Parathyroid adenoma (tissue), 2 donors: ENCODE results near the gene SLC51B.

Source experiments
- H2AFZ ChIP-seq: fragments of 300-600 bp; sonication (generic); one replicate; pipeline ENCODE4 v1.7.0; 2017; ENCODE audit warnings: antibody characterized with exemption, mild to moderate bottlenecking
- H3K27ac ChIP-seq: fragments of 300-600 bp; sonication (generic); one replicate; pipeline ENCODE4 v1.7.0; 2017
- H3K27me3 ChIP-seq: fragments of 300-600 bp; sonication (generic); one replicate; pipeline ENCODE4 v1.7.0; 2017; ENCODE audit warnings: low read length; ENCODE audit not compliant: control insufficient read depth, insufficient read depth
- H3K36me3 ChIP-seq: fragments of 300-600 bp; sonication (generic); one replicate; pipeline ENCODE4 v1.7.0; 2017; ENCODE audit warnings: low read length; ENCODE audit not compliant: control insufficient read depth, insufficient read depth
- H3K4me1 ChIP-seq: fragments of 300-600 bp; sonication (generic); one replicate; pipeline ENCODE4 v1.7.0; 2017; ENCODE audit warnings: control low read depth
- H3K4me2 ChIP-seq: fragments of 300-600 bp; sonication (generic); one replicate; pipeline ENCODE4 v1.7.0; 2017; ENCODE audit warnings: low read length
- H3K4me3 ChIP-seq: fragments of 300-600 bp; sonication (generic); one replicate; pipeline ENCODE4 v1.7.0; 2017; ENCODE audit warnings: low read depth, low read length
- H3K79me2 ChIP-seq: fragments of 300-600 bp; sonication (generic); one replicate; pipeline ENCODE4 v1.7.0; 2017; ENCODE audit warnings: control low read depth
- H3K9ac ChIP-seq: fragments of 300-600 bp; sonication (generic); one replicate; pipeline ENCODE4 v1.7.0; 2017; ENCODE audit warnings: mild to moderate bottlenecking
- H3K9me3 ChIP-seq: fragments of 300-600 bp; sonication (generic); one replicate; pipeline ENCODE4 v1.7.0; 2017; ENCODE audit warnings: low read length; ENCODE audit not compliant: control insufficient read depth
- TF ChIP-seq, protein P1 (sequence below): fragments of 300-600 bp; sonication (generic); IDR thresholded peaks from one replicate; pipeline ENCODE4 v1.7.0; 2017; ENCODE audit warnings: antibody characterized with exemption, mild to moderate bottlenecking
- donor health status: primary hyperparathyroidism.

SLC51B gene

DNA sequence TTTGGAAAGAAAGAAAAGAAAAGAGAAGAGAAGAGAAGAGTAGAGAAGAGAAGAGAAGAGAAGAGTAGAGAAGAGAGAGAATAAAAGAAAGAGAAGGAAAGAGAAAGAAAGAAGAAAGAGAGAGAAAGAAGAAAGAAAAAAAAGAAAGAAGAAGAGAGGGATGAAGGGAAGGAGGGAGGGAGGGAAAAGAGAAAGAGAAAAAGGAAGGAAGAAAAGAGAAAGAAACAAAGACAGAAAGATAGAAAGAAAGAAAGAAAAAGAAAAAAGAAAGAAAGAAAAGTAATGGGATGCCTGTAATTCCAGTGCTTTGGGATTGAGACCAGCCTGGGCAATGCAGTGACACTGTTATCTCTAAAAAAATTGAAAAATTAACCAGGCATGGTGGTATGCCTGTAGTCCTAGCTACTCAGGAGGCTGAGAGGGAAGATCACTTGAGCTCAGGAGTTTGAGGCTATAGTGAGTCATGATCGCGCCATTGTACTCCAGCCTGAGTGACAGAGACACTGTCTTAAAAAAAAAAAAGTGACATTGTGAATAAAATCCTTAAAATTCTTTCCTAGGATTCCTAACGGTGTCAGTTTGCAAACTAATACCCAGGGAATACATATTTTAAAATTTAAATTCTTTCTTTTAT, 20.9 kb downstream of the SLC51B start:
- Histone ChIP-seq H3K9me3 (no peaks in the 10 kb centered on the region), H3K27me3 (no peaks in the 10 kb centered on the region), H3K4me3 (peak overlapping the region; percentile 22), H3K4me1 (no peaks in the 10 kb centered on the region), H3K4me2 (no peak overlapping the region), H3K79me2 (no peaks in the 10 kb centered on the region), H2AFZ (no peak overlapping the region), H3K9ac (no peak overlapping the region), H3K36me3 (no peaks in the 10 kb centered on the region), H3K27ac (no peak overlapping the region)
- TF ChIP-seq, protein P1, sequence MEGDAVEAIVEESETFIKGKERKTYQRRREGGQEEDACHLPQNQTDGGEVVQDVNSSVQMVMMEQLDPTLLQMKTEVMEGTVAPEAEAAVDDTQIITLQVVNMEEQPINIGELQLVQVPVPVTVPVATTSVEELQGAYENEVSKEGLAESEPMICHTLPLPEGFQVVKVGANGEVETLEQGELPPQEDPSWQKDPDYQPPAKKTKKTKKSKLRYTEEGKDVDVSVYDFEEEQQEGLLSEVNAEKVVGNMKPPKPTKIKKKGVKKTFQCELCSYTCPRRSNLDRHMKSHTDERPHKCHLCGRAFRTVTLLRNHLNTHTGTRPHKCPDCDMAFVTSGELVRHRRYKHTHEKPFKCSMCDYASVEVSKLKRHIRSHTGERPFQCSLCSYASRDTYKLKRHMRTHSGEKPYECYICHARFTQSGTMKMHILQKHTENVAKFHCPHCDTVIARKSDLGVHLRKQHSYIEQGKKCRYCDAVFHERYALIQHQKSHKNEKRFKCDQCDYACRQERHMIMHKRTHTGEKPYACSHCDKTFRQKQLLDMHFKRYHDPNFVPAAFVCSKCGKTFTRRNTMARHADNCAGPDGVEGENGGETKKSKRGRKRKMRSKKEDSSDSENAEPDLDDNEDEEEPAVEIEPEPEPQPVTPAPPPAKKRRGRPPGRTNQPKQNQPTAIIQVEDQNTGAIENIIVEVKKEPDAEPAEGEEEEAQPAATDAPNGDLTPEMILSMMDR = no peak

DNA sequence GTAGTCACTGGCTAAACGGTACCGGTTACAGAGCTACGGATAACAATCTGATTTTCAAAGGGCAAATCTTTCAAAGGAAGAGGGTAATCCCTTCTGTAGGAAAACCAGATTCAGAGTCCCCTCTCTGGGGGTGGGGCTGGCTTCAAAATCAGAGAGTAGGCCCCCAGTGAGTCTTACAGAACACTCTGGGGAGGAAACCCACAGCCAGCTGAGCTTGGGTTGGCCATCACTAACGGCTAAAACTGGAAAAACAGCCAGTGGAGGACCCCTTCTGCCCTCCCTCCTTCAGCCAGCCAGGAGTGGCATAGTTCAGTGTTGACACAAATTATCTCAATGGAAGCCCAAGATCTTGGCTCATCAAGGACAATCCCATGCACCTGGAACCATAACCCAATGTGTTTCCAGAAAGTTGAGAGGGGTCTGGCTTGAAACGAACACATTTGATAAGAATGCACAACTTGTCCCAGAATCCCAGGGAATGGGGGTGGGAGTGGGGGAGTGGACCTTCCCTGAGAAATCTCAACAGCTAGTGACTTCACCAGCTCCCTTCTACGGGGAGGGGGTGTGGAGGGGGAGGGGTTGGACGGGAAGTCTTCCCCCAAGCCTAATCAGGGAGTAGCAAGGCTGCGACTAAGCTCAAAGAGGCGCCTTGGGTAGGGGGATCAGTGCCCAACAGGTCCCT, 21.6 kb downstream of the SLC51B start:
- no peaks in the 10 kb centered on the region for H3K4me1 ChIP-seq
- H3K9ac ChIP-seq = no peak overlapping the region
- TF ChIP-seq, protein P1 = no peak
- no peaks in the 10 kb centered on the region for H3K36me3 ChIP-seq
- H2AFZ ChIP-seq = no peak overlapping the region
- peak overlapping the region; percentile 22 for H3K4me3 ChIP-seq
- no peaks in the 10 kb centered on the region for H3K27me3 ChIP-seq
- no peaks in the 10 kb centered on the region for H3K9me3 ChIP-seq
- no peak overlapping the region for H3K27ac ChIP-seq
- H3K79me2 ChIP-seq = no peaks in the 10 kb centered on the region
- no peak overlapping the region for H3K4me2 ChIP-seq

DNA sequence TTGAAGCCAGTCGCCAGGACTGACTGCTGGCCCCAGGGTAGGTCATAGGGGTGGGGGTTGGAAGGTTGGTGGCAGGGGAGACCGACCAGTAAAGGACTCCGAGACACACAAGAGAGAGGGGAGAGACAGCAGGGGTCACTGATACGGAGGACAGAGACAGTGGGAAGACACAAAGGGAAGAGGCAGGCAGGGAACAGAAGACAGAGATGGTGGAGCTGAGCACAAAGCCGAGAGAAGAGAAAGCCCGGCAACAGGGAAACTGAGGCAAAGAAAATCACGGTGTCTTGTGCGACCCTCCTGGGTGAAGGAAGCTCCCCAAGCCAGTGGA, 22.1 kb downstream of the SLC51B start:
- H3K4me1 ChIP-seq = no peaks in the 10 kb centered on the region
- no peaks in the 10 kb centered on the region for H3K27me3 ChIP-seq
- H3K79me2 ChIP-seq = no peaks in the 10 kb centered on the region
- H3K4me2 ChIP-seq = no peak overlapping the region
- H3K27ac ChIP-seq = no peak overlapping the region
- H3K4me3 ChIP-seq = no peak overlapping the region
- peak overlapping the region; percentile 64 for H2AFZ ChIP-seq
- H3K9me3 ChIP-seq = no peaks in the 10 kb centered on the region
- H3K9ac ChIP-seq = no peak overlapping the region
- TF ChIP-seq, protein P1 = no peak
- H3K36me3 ChIP-seq = no peaks in the 10 kb centered on the region

DNA sequence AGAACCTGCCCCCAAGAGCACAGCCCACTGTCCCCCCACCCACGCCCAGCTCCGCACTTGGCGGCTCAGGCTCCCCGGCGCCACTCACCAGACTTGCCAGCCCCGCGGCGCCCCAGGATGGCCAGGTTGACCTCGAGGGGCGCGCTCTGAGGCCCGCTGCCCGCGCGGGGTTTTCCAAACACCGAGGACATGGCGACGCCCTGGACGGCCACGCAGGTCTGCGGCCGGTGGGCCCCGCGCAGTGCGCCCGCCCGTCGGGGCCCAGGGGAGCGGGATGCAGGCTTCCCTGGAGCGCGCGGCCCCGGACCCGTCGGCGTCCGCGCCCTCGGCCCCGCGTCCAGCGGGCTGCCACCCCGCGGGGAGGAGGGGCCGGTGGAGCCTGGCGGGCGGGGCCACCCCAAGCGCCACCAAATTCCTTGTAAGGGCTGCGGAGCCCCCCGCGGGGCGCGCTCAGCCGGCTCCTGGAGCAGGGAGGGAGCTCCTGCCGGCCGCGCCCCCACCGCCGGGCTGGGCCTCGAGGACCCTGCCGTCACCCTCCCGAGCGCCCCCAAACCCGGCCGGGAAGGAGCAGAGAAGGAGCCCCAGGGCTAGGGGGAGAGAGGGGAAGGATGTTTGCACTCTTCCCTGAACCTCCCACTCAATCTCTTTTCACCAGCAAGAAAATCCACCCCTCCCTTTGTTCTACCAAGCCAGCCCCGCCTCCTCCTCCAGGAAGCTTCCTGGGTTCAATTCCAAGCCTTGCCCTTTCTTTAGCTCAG, 22.6 kb downstream of the SLC51B start, which contains the start of gene RASL12:
TSS of gene RASL12 (minus strand) at position 347 of the 758 bp plus-strand sequence. CDS start at position 191, 156 bp downstream.
- peak within 1 kb of the TSS; percentile 64 for H2AFZ ChIP-seq
- H3K4me3 ChIP-seq = peak within 1 kb of the TSS; percentile 22
- H3K4me2 ChIP-seq = no peak within 1 kb of the TSS
- H3K27ac ChIP-seq = no peak within 1 kb of the TSS
- no peaks in the 10 kb centered on the region for H3K36me3 ChIP-seq
- H3K9me3 ChIP-seq = no peaks in the 10 kb centered on the region
- TF ChIP-seq, protein P1 = no peak
- H3K9ac ChIP-seq = no peak within 1 kb of the TSS
- no peaks in the 10 kb centered on the region for H3K4me1 ChIP-seq
- H3K27me3 ChIP-seq = no peaks in the 10 kb centered on the region
- H3K79me2 ChIP-seq = no peaks in the 10 kb centered on the region
